HepG2 (cell line): ENCODE data around the gene ANKRD6. TPM values are rescaled to one million over a fixed set of nuclear protein-coding genes. Genes with fewer than 3 reads are reported as not detected.

ENCODE experiments used
- ATAC-seq: fragments of 200-7000 bp; cut with Tn5 transposase; 3 replicates; pipeline ENCODE4 v1.9.1; 2020; ENCODE audit warnings: mild to moderate bottlenecking, moderate library complexity
- BruUV-seq: library from RNA; stranded (reverse); fragments of 400-500 nt; replicated peaks from 2 replicates; lab custom pipeline; 2021; lab: Mats Ljungman, UMichigan
- CTCF ChIA-PET: fragments of 300-600 bp; formaldehyde crosslinking; extraction: SDS; loops from one replicate; lab custom pipeline; 2021; ENCODE audit warnings: low total read pairs, inconsistent platforms, low intra/inter-chr PET ratio; lab: Yijun Ruan, JAX
- POLR2A ChIA-PET: fragments of 350-600 bp; sonication (Branson Sonifier 250); formaldehyde crosslinking; loops from one replicate; lab custom pipeline; 2020; ENCODE audit warnings: antibody characterized with exemption, inconsistent platforms; lab: Yijun Ruan, JAX
- DNase-seq: peaks from one replicate; pipeline ENCODE4 v3.0.0-alpha.2; 2015; ENCODE audit warnings: low spot score
- FAIRE-seq: peaks from 3 replicates; lab custom pipeline; 2011; peaks lifted over from hg19 to GRCh38; lab: Jason Lieb, UNC
- H2AFZ ChIP-seq: one replicate; pipeline ENCODE4 v1.6.1; 2011; ENCODE audit warnings: low read length, inconsistent platforms
- H3K27ac ChIP-seq: fragments of 300-600 bp; 3 replicates; pipeline ENCODE4 v1.8.0; 2011; ENCODE audit warnings: mixed run types, mild to moderate bottlenecking, mixed read lengths, low read length, inconsistent platforms; ENCODE audit not compliant: insufficient read depth; ENCODE audit errors: extremely low read length
- H3K27me3 ChIP-seq, 2 experiments: fragments of 200-600 bp in 1 of 2; 2 replicates in 1 of 2; 3 replicates in 1 of 2; pipeline versions ENCODE4 v1.6.0 to v1.8.0; 2011; ENCODE audit warnings: low read length in 2 of 2, mild to moderate bottlenecking in 2 of 2, moderate library complexity in 2 of 2, inconsistent platforms in 1 of 2; ENCODE audit not compliant: insufficient read depth in 2 of 2, control insufficient read depth in 1 of 2
- H3K36me3 ChIP-seq, 2 experiments: fragments of 200-600 bp in 1 of 2; replicated peaks in 1 of 2; 2 replicates in 1 of 2; 3 replicates in 1 of 2; pipeline versions ENCODE4 v1.5.1 to v1.8.0; 2011; ENCODE audit warnings: low read length in 2 of 2, inconsistent platforms in 1 of 2; ENCODE audit not compliant: insufficient read depth in 2 of 2, control insufficient read depth in 1 of 2
- H3K4me1 ChIP-seq: 2 replicates; pipeline ENCODE4 v1.5.1; 2012; ENCODE audit warnings: low read length, inconsistent platforms; ENCODE audit not compliant: insufficient read depth
- H3K4me2 ChIP-seq: 2 replicates; pipeline ENCODE4 v1.6.0; 2011; ENCODE audit warnings: low read depth, low read length, inconsistent platforms
- H3K4me3 ChIP-seq, 3 experiments: fragments of 200-600 bp in 1 of 3; sonication (generic), shearing (Covaris generic) in 1 of 3; replicated peaks in 1 of 3; 2 replicates each; pipeline ENCODE4 v1.5.1; 2011 to 2016; ENCODE audit warnings: low read length in 3 of 3, inconsistent platforms in 2 of 3, low read depth in 2 of 3, mild to moderate bottlenecking in 2 of 3, control low read depth in 1 of 3, mixed read lengths in 1 of 3; ENCODE audit not compliant: insufficient read depth in 1 of 3
- H3K79me2 ChIP-seq: one replicate; pipeline ENCODE4 v1.6.1; 2011; ENCODE audit warnings: low read length, inconsistent platforms; ENCODE audit not compliant: insufficient read depth
- H3K9ac ChIP-seq: 2 replicates; pipeline ENCODE4 v1.6.0; 2011; ENCODE audit warnings: mild to moderate bottlenecking, low read depth, low read length, inconsistent platforms; ENCODE audit not compliant: insufficient read depth
- H3K9me3 ChIP-seq: 2 replicates; pipeline ENCODE4 v1.5.1; 2012; ENCODE audit warnings: mild to moderate bottlenecking, low read length
- H4K20me1 ChIP-seq: 2 replicates; pipeline ENCODE4 v1.6.0; 2011; ENCODE audit warnings: inconsistent platforms, mild to moderate bottlenecking, low read length, moderate library complexity; ENCODE audit not compliant: insufficient read depth
- CENPX ChIP-seq: sonication (generic); formaldehyde crosslinking; IDR thresholded peaks from 2 replicates; pipeline ENCODE4 v1.9.0; 2021; ENCODE audit warnings: mild to moderate bottlenecking, missing genetic modification reagents, moderate library complexity
- CREBL2 ChIP-seq: sonication (generic); formaldehyde crosslinking; IDR thresholded peaks from 2 replicates; pipeline ENCODE4 v1.8.1; 2023; ENCODE audit warnings: missing genetic modification reagents, mild to moderate bottlenecking, borderline replicate concordance
- KIAA2018 ChIP-seq: sonication (generic); formaldehyde crosslinking; IDR thresholded peaks from 2 replicates; pipeline ENCODE4 v1.5.0; 2020; ENCODE audit warnings: mild to moderate bottlenecking, missing genetic modification reagents, borderline replicate concordance
- MXD4 ChIP-seq: IDR thresholded peaks from 2 replicates; pipeline ENCODE4 v1.6.1; 2016; ENCODE audit warnings: mild to moderate bottlenecking, missing biosample characterization, missing genetic modification reagents
- NFATC3 ChIP-seq: sonication (generic); formaldehyde crosslinking; IDR thresholded peaks from 2 replicates; pipeline ENCODE4 v1.5.1; 2020; ENCODE audit warnings: mild to moderate bottlenecking, missing genetic modification reagents
- SAFB2 ChIP-seq: sonication (generic); formaldehyde crosslinking; IDR thresholded peaks from 2 replicates; pipeline ENCODE4 v1.5.1; 2020; ENCODE audit warnings: missing genetic modification reagents, low read depth, mild to moderate bottlenecking, borderline replicate concordance
- SRSF9 ChIP-seq: fragments of 200-400 bp; formaldehyde crosslinking; IDR thresholded peaks from 2 replicates; pipeline ENCODE4 v1.6.1; 2018; ENCODE audit warnings: borderline replicate concordance, mild to moderate bottlenecking, low read depth, low read length; ENCODE audit not compliant: insufficient read depth, poor library complexity, severe bottlenecking
- ZMYM4 ChIP-seq: sonication (generic); formaldehyde crosslinking; IDR thresholded peaks from 2 replicates; pipeline ENCODE4 v1.8.1; 2023; ENCODE audit warnings: mild to moderate bottlenecking, missing genetic modification reagents
- ZNF639 ChIP-seq: conservative IDR thresholded peaks from 2 replicates; pipeline ENCODE4 v1.6.1; 2018; ENCODE audit warnings: missing genetic modification reagents
- ZNF878 ChIP-seq: sonication (generic); formaldehyde crosslinking; IDR thresholded peaks from 2 replicates; pipeline ENCODE4 v1.8.1; 2023; ENCODE audit warnings: mild to moderate bottlenecking, missing genetic modification reagents, moderate library complexity
- WGBS: methylation state at CpG from one replicate; pipeline ENCODE4 v1.1.6; 2017; ENCODE audit warnings: low lambda C conversion rate; 5-methylcytosine and 5-hydroxymethylcytosine counted together
- in situ Hi-C: cut with HindIII; loops from 2 replicates; pipeline ENCODE4 v1.10.0; 2017; ENCODE audit warnings: low pct_unique_long_range_greater_than_20kb; ENCODE audit not compliant: extremely low pct_ligation_motif_present
- intact Hi-C: fragments of 100-400 bp; cut with micrococcal nuclease; formaldehyde crosslinking; loops from one replicate; pipeline ENCODE4 v1.10.0; 2022; ENCODE audit not compliant: unreplicated experiment
- polyA plus RNA-seq, 8 experiments: library from polyadenylated mRNA; depleted of rRNA in 3 of 8; stranded (reverse) in 7 of 8; unstranded in 1 of 8; fragments of >200 nt; fragmentation: Illumina TruSeq in 4 of 8; extraction: Trizol in 4 of 8; gene quantifications; 2 replicates each; pipeline versions ENCODE4 v1.2.1 to v1.2.3, GENCODE V29; 2011 to 2016; ENCODE audit warnings: low read depth in 4 of 8, missing spikeins in 1 of 8, mixed read lengths in 1 of 8; ENCODE audit not compliant: insufficient read depth in 1 of 8
- total RNA-seq, 5 experiments: library from RNA; depleted of rRNA; stranded (reverse); fragments of >200 nt; fragmentation: Illumina TruSeq; extraction: Trizol; gene quantifications; 2 replicates each; pipeline ENCODE4 v1.2.3, GENCODE V29; 2016; ENCODE audit warnings: low read depth in 1 of 5
- TF ChIP-seq, protein P1 (sequence below): sonication (generic); formaldehyde crosslinking; conservative IDR thresholded peaks from 2 replicates; pipeline ENCODE4 v1.4.0; 2020; ENCODE audit warnings: mild to moderate bottlenecking, missing genetic modification reagents, moderate library complexity

Gene ANKRD6
- total and polyA plus RNA-seq, 2 of the 13 experiments (the other 11 are each of a cell fraction or from before 2014, with no cell fraction given) = 0.18 to 0.36 TPM

- no peak overlapping the region for H2AFZ ChIP-seq
- no peak overlapping the region for H3K4me3 ChIP-seq
- no peak overlapping the region for H3K27ac ChIP-seq
- no peaks in the 10 kb centered on the region for H4K20me1 ChIP-seq
- intact Hi-C loops (no loop called here), in situ Hi-C loops (no loop called here)
- BruUV-seq = no TSS peak
- no peak overlapping the region for H3K9ac ChIP-seq
- ChIA-PET POLR2A (no interaction called here), CTCF (no interaction called here)
- no peaks in the 10 kb centered on the region for H3K36me3 ChIP-seq
- WGBS = 18% methylated on average over 3 of the region's 3 CpGs
- no peak for ATAC-seq
- H3K79me2 ChIP-seq = no peaks in the 10 kb centered on the region
- H3K9me3 ChIP-seq = no peaks in the 10 kb centered on the region
- DNase-seq = no peak
- no peak for FAIRE-seq
- H3K27me3 ChIP-seq = no peaks in the 10 kb centered on the region; a peak in 2 of 5 replicates
- no peaks in the 10 kb centered on the region for H3K4me1 ChIP-seq
- no peak overlapping the region for H3K4me2 ChIP-seq
- TF ChIP-seq ZMYM4 (CRISPR knock-in tag) (no peak), MXD4 (CRISPR knock-in tag) (no peak), ZNF878 (no peak), SRSF9 (no peak), CENPX (CRISPR knock-in tag) (no peak), CREBL2 (no peak), SAFB2 (CRISPR knock-in tag) (no peak), NFATC3 (CRISPR knock-in tag) (no peak), ZNF639 (CRISPR knock-in tag) (no peak), KIAA2018 (CRISPR knock-in tag) (no peak)
- TF ChIP-seq, protein P1, sequence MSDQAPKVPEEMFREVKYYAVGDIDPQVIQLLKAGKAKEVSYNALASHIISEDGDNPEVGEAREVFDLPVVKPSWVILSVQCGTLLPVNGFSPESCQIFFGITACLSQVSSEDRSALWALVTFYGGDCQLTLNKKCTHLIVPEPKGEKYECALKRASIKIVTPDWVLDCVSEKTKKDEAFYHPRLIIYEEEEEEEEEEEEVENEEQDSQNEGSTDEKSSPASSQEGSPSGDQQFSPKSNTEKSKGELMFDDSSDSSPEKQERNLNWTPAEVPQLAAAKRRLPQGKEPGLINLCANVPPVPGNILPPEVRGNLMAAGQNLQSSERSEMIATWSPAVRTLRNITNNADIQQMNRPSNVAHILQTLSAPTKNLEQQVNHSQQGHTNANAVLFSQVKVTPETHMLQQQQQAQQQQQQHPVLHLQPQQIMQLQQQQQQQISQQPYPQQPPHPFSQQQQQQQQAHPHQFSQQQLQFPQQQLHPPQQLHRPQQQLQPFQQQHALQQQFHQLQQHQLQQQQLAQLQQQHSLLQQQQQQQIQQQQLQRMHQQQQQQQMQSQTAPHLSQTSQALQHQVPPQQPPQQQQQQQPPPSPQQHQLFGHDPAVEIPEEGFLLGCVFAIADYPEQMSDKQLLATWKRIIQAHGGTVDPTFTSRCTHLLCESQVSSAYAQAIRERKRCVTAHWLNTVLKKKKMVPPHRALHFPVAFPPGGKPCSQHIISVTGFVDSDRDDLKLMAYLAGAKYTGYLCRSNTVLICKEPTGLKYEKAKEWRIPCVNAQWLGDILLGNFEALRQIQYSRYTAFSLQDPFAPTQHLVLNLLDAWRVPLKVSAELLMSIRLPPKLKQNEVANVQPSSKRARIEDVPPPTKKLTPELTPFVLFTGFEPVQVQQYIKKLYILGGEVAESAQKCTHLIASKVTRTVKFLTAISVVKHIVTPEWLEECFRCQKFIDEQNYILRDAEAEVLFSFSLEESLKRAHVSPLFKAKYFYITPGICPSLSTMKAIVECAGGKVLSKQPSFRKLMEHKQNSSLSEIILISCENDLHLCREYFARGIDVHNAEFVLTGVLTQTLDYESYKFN (CRISPR knock-in tag) = no peak
Observed at GRCh38 chr6:89500611-89501010, 67.7 kb downstream of the ANKRD6 start.
